Endothelial cell of umbilical vein (primary cell): Measurements from ENCODE around the gene IGSF1. TPM values are rescaled to one million over a fixed set of nuclear protein-coding genes. Genes with fewer than 3 reads are reported as not detected.

Experiments
- BruUV-seq: library from RNA; stranded (reverse); fragments of 400-500 nt; replicated peaks from 2 replicates; lab custom pipeline; 2021; lab: Mats Ljungman, UMichigan
- CTCF ChIA-PET: fragments of 300-600, 350-600 bp; sonication (Branson Sonifier 250); formaldehyde crosslinking; loops from one replicate; lab custom pipeline; 2021; ENCODE audit warnings: antibody characterized with exemption, inconsistent platforms; lab: Charles Lee
- POLR2A ChIA-PET: fragments of 300-600, 350-600 bp; sonication (Branson Sonifier 250); formaldehyde crosslinking; loops from one replicate; lab custom pipeline; 2021; ENCODE audit warnings: antibody characterized with exemption, inconsistent platforms; lab: Charles Lee
- DNase-seq: peaks from one replicate; pipeline ENCODE4 v3.0.0-alpha.2; 2011; ENCODE audit warnings: low read depth, low spot score
- FAIRE-seq: peaks from 2 replicates; lab custom pipeline; 2011; peaks lifted over from hg19 to GRCh38; lab: Jason Lieb, UNC
- H2AFZ ChIP-seq: 2 replicates; pipeline ENCODE4 v1.6.0; 2012; ENCODE audit warnings: low read depth, low read length, control low read depth, inconsistent platforms
- H3K27ac ChIP-seq: 2 replicates; pipeline ENCODE4 v1.5.1; 2011; ENCODE audit warnings: low read depth, mild to moderate bottlenecking, control low read depth, low read length, moderate library complexity; ENCODE audit not compliant: insufficient read depth
- H3K27me3 ChIP-seq, 2 experiments: 2 replicates each; pipeline versions ENCODE4 v1.6.0 to v1.6.1; 2011; ENCODE audit warnings: low read length in 2 of 2, mixed read lengths in 1 of 2; ENCODE audit not compliant: control insufficient read depth in 2 of 2, insufficient read depth in 2 of 2
- H3K36me3 ChIP-seq, 2 experiments: 2 replicates in 1 of 2; 3 replicates in 1 of 2; pipeline ENCODE4 v1.5.1; 2011; ENCODE audit warnings: low read length in 2 of 2, mild to moderate bottlenecking in 1 of 2, moderate library complexity in 1 of 2; ENCODE audit not compliant: control insufficient read depth in 2 of 2, insufficient read depth in 2 of 2; ENCODE audit errors: extremely low read depth in 1 of 2
- H3K4me1 ChIP-seq: 3 replicates; pipeline ENCODE4 v1.5.1; 2011; ENCODE audit warnings: mild to moderate bottlenecking, low read length; ENCODE audit not compliant: control insufficient read depth, insufficient read depth; ENCODE audit errors: extremely low read depth
- H3K4me2 ChIP-seq: 2 replicates; pipeline ENCODE4 v1.6.1; 2011; ENCODE audit warnings: low read length, control low read depth, mixed read lengths; ENCODE audit not compliant: insufficient read depth
- H3K4me3 ChIP-seq, 3 experiments: fragments of 200-600 bp in 1 of 3; sonication (generic), shearing (Covaris generic) in 1 of 3; replicated peaks in 1 of 3; 2 replicates each; pipeline ENCODE4 v1.5.1; 2011 to 2016; ENCODE audit warnings: control low read depth in 3 of 3, low read length in 3 of 3, mild to moderate bottlenecking in 2 of 3, inconsistent platforms in 1 of 3, low read depth in 1 of 3, moderate library complexity in 1 of 3; ENCODE audit not compliant: insufficient read depth in 1 of 3
- H3K79me2 ChIP-seq: 2 replicates; pipeline ENCODE4 v1.6.0; 2012; ENCODE audit warnings: low read length, inconsistent platforms; ENCODE audit not compliant: control insufficient read depth, insufficient read depth
- H3K9ac ChIP-seq: replicated peaks from 2 replicates; pipeline ENCODE3; 2011; ENCODE audit warnings: low read length, control low read depth; ENCODE audit not compliant: insufficient read depth; ENCODE audit errors: extremely low read depth
- H3K9me1 ChIP-seq: replicated peaks from 3 replicates; pipeline ENCODE4 v1.6.0; 2011; ENCODE audit warnings: mild to moderate bottlenecking, low read length; ENCODE audit not compliant: control insufficient read depth, insufficient read depth; ENCODE audit errors: extremely low read depth
- H3K9me3 ChIP-seq: replicated peaks from 2 replicates; pipeline ENCODE4 v1.5.1; 2012; ENCODE audit warnings: low read length, inconsistent platforms; ENCODE audit not compliant: control insufficient read depth, insufficient read depth
- H4K20me1 ChIP-seq: replicated peaks from 2 replicates; pipeline ENCODE3; 2011; ENCODE audit warnings: mild to moderate bottlenecking, low read length; ENCODE audit not compliant: control insufficient read depth, insufficient read depth; ENCODE audit errors: extremely low read depth
- EZH2 ChIP-seq: IDR thresholded peaks from 2 replicates; pipeline ENCODE4 v1.6.1; 2012; ENCODE audit warnings: borderline replicate concordance, low read depth, mild to moderate bottlenecking, moderate library complexity, low read length, inconsistent platforms; ENCODE audit not compliant: severe bottlenecking
- FOS ChIP-seq: IDR thresholded peaks from 2 replicates; pipeline ENCODE4 v1.6.1; 2011; ENCODE audit warnings: mild to moderate bottlenecking, low read length, moderate library complexity, borderline replicate concordance; ENCODE audit not compliant: insufficient read depth
- GATA2 ChIP-seq: IDR thresholded peaks from 2 replicates; pipeline ENCODE4 v1.7.0; 2011; ENCODE audit warnings: low read depth, mild to moderate bottlenecking, moderate library complexity, mixed read lengths, low read length; ENCODE audit not compliant: insufficient read length, insufficient read depth
- JUN ChIP-seq: IDR thresholded peaks from 2 replicates; pipeline ENCODE4 v1.6.1; 2011; ENCODE audit warnings: borderline replicate concordance, low read depth; ENCODE audit not compliant: insufficient read length, insufficient read depth
- POLR2AphosphoS5 ChIP-seq: IDR thresholded peaks from 2 replicates; pipeline ENCODE4 v1.6.1; 2012; ENCODE audit warnings: low read depth, mild to moderate bottlenecking, control low read depth, low read length, moderate library complexity; ENCODE audit not compliant: insufficient read depth
- dilution Hi-C: fragments of 300-500 bp; cut with MboI; formaldehyde crosslinking; loops from one replicate; pipeline ENCODE4 v1.15.0; 2019; ENCODE audit warnings: low sequenced_read_pairs; ENCODE audit not compliant: extremely low pct_ligation_motif_present
- intact Hi-C: fragments of 100-400 bp; cut with micrococcal nuclease; formaldehyde crosslinking; loops from one replicate; pipeline ENCODE4 v1.10.0; 2022
- polyA plus RNA-seq, 4 experiments: library from polyadenylated mRNA; depleted of rRNA in 3 of 4; stranded (reverse) in 3 of 4; unstranded in 1 of 4; fragments of >200 nt; gene quantifications; 2 replicates each; pipeline versions ENCODE4 v1.2.1 to v1.2.3, GENCODE V29; 2011 to 2012; ENCODE audit warnings: missing spikeins in 1 of 4
- total RNA-seq: library from RNA; stranded (reverse); gene quantifications from 2 replicates; pipeline ENCODE4 v1.2.3, GENCODE V29; 2021
- TF ChIP-seq, protein P1 (sequence below), 2 donors: IDR thresholded peaks; 1 replicate in 1 of 2; 2 replicates in 1 of 2; pipeline ENCODE4 v1.5.1; 2011; ENCODE audit warnings: low read length in 2 of 2, mild to moderate bottlenecking in 2 of 2, moderate library complexity in 2 of 2, control low read depth in 1 of 2, inconsistent platforms in 1 of 2, low read depth in 1 of 2; ENCODE audit not compliant: insufficient read depth in 1 of 2; ENCODE audit errors: extremely low read depth in 1 of 2
- TF ChIP-seq, protein P2 (sequence below): IDR thresholded peaks from 2 replicates; pipeline ENCODE4 v1.6.1; 2011; ENCODE audit not compliant: insufficient read depth, insufficient read length

IGSF1 gene
- total and polyA plus RNA-seq, 2 donors (not counting 3 experiments of a cell fraction or from before 2014, with no cell fraction given) = not detected

DNA sequence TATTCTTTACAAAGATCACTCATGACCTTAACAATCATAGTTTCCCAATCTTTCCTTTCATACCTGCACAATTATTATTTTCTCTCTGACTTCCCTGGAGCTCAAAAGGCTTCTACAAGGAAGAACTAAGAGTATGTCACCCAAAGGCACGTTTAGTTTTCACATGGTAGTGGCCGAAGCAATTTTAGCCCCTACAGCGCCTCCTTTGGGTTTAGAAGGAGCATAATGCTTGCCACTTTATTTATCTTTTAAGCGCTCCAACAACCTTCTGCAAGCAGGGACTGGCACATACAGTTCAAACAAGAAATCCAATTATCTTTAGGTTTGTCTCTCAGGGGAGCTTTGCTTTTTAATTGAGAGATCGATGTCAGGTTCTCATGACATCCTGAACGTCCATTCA, 42.0 kb upstream of the IGSF1 start:
- Histone ChIP-seq H4K20me1 (no peaks in the 10 kb centered on the region), H3K4me2 (no peak overlapping the region), H3K36me3 (no peaks in the 10 kb centered on the region), H3K4me1 (no peaks in the 10 kb centered on the region), H3K4me3 (no peak overlapping the region), H3K27me3 (no peaks in the 10 kb centered on the region), H3K79me2 (no peaks in the 10 kb centered on the region), H3K9me1 (no peaks in the 10 kb centered on the region), H3K9me3 (no peaks in the 10 kb centered on the region), H3K27ac (no peak overlapping the region), H3K9ac (no peak overlapping the region), H2AFZ (no peak overlapping the region)
- dilution Hi-C loops (no loop called here), intact Hi-C loops (no loop called here)
- DNase-seq = no peak
- TF ChIP-seq, protein P1, sequence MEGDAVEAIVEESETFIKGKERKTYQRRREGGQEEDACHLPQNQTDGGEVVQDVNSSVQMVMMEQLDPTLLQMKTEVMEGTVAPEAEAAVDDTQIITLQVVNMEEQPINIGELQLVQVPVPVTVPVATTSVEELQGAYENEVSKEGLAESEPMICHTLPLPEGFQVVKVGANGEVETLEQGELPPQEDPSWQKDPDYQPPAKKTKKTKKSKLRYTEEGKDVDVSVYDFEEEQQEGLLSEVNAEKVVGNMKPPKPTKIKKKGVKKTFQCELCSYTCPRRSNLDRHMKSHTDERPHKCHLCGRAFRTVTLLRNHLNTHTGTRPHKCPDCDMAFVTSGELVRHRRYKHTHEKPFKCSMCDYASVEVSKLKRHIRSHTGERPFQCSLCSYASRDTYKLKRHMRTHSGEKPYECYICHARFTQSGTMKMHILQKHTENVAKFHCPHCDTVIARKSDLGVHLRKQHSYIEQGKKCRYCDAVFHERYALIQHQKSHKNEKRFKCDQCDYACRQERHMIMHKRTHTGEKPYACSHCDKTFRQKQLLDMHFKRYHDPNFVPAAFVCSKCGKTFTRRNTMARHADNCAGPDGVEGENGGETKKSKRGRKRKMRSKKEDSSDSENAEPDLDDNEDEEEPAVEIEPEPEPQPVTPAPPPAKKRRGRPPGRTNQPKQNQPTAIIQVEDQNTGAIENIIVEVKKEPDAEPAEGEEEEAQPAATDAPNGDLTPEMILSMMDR (IDR thresholded peaks at IDR 0.05; ENCODE audit: extremely low read depth in 1 of 2, insufficient read depth in 1 of 2, low read depth in 1 of 2, low read length in 2 of 2) = no peak
- TF ChIP-seq GATA2 = no peak
- TF ChIP-seq, protein P2, sequence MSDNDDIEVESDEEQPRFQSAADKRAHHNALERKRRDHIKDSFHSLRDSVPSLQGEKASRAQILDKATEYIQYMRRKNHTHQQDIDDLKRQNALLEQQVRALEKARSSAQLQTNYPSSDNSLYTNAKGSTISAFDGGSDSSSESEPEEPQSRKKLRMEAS = no peak
- TF ChIP-seq FOS = no peak
- no peak for TF ChIP-seq POLR2AphosphoS5
- no peak for FAIRE-seq
- BruUV-seq = no TSS peak
- ChIA-PET CTCF (no interaction called here), POLR2A (no interaction called here)

DNA sequence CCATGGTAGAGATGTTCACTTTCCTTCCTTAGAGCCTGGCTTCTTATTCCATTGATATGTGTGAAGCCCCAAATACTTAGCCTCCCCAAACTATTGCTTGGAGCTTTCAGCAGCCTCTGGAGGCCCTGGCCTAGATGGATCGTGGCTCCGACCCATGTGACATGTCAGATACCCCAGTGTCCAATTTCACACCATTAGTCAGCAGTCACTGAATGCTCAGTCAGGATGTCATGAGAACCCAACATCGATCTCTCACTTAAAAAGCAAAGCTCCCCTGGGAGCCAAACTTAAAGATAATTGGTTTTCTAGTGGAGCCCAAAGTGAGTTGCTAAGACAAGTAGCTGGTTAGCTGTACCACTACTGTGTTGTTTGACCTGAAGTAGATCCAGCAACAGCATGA, 41.6 kb upstream of the IGSF1 start:
- ChIA-PET CTCF (no interaction called here), POLR2A (no interaction called here)
- FAIRE-seq (no peak), DNase-seq (no peak)
- no peak for TF ChIP-seq EZH2
- TF ChIP-seq JUN = no peak
- TF ChIP-seq GATA2 = no peak
- no peaks in the 10 kb centered on the region for H3K36me3 ChIP-seq
- intact Hi-C loops (no loop called here), dilution Hi-C loops (no loop called here)
- no peaks in the 10 kb centered on the region for H3K27me3 ChIP-seq
- H3K9me1 ChIP-seq = no peaks in the 10 kb centered on the region
- no peaks in the 10 kb centered on the region for H4K20me1 ChIP-seq
- BruUV-seq = no TSS peak
- H3K9me3 ChIP-seq = no peaks in the 10 kb centered on the region
- H3K4me2 ChIP-seq = no peak overlapping the region
- H2AFZ ChIP-seq = no peak overlapping the region
- no peaks in the 10 kb centered on the region for H3K79me2 ChIP-seq
- no peaks in the 10 kb centered on the region for H3K4me1 ChIP-seq
- H3K4me3 ChIP-seq = no peak overlapping the region
- no peak overlapping the region for H3K27ac ChIP-seq
- H3K9ac ChIP-seq = no peak overlapping the region
